ENCODE results near the gene TNFSF13.
"Not testable (repeated sequence)": the region's sequence is repeated elsewhere in the genome, so short reads cannot be mapped to it uniquely, and the experiment has no call there.

Gene TNFSF13

GRCh38 chr17:7589204-7589868 lies 30.8 kb downstream of the TNFSF13 start:
- H3K4me1 Mint-ChIP-seq, result peaks cover 15% of the 10 kb centered on the region
- peaks cover 61% of the 10 kb centered on the region for H3K36me3 Mint-ChIP-seq
- ATAC-seq, result peak; percentile 74
- H3K27me3 Mint-ChIP-seq, result no peaks in the 10 kb centered on the region
- H3K27ac Mint-ChIP-seq, result no peak overlapping the region
- no peak overlapping the region for H3K4me3 Mint-ChIP-seq
- H3K9me3 Mint-ChIP-seq, result no peaks in the 10 kb centered on the region

DNA sequence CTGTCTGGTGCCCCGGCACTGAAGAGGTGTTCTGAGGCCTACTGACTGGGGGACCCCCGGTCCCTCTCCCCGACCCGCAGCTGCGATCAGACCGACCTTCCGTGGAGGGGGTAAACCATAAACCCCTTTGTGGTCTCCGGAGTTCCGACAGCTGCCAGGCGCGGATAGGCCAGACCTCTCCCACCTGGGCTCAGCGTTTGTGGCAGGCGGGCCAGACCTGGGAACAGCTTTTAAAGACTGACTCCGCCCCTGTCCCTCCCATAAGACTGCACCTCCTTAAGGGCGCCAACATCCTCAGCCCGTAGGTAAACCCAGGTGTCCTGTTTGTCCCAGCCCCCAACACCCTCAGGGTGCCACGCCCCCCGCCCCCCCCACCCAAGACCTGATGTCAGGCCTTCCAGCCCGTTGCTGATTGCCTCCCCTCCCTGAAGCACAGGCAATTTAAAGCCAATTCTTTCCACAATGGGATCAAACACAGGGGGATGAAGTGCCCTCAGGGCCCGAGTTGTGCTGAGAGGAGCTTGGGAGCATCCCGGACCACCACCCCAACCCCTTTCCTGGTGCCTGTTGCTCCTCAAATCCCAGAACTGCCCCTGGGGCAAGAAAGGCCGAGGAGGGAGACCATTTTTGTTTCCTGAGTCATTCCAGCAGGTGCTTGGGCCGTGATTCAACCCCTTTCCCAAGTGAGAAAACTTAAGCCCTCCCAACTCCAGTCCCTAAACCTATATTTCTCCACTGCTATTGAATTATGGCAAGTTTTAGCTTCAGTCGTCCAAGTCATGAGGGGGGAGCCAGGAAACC lies 31.5 kb downstream of the TNFSF13 start, which contains the start of gene SOX15:
Gene SOX15, minus strand, starts transcription at position 204 of the 801 bp plus-strand sequence. CDS start 418 bp downstream, outside the sequence.
- Mint-ChIP-seq H3K27me3 (no peaks in the 10 kb centered on the region), H3K4me1 (peaks cover 8% of the 10 kb centered on the region), H3K36me3 (peaks cover 59% of the 10 kb centered on the region), H3K27ac (no peak within 1 kb of the TSS), H3K4me3 (no peak within 1 kb of the TSS), H3K9me3 (no peaks in the 10 kb centered on the region)
- no peak for ATAC-seq

DNA sequence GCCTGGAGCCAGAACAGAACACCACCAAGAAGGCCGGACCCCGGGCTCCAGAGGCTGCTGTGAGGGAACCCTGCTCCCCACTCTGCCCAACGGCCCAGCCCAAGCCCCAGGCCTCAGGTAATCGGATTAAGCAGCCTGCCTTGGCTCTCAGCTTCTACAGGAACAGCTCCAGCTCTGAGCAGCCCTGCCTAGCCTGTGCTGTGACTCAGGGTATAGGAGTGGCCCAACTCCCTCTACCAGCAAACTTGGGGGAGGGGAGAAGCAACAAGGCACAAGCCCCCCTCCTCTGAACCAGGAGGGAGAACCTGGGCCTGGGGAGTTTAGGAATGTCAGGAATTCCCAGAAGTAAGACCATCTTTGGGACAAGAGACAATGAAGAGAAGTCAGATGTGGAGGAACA lies 32.2 kb downstream of the TNFSF13 start:
- no peak overlapping the region for H3K4me3 Mint-ChIP-seq
- no peaks in the 10 kb centered on the region for H3K27me3 Mint-ChIP-seq
- peaks cover 62% of the 10 kb centered on the region for H3K36me3 Mint-ChIP-seq
- no peak for ATAC-seq
- H3K27ac Mint-ChIP-seq, result no peak overlapping the region
- no peaks in the 10 kb centered on the region for H3K9me3 Mint-ChIP-seq
- peaks cover 2% of the 10 kb centered on the region for H3K4me1 Mint-ChIP-seq

GRCh38 chr17:7591596-7591995 lies 33.0 kb downstream of the TNFSF13 start:
- H3K4me3 Mint-ChIP-seq, result no peak overlapping the region
- H3K36me3 Mint-ChIP-seq, result peaks cover 63% of the 10 kb centered on the region
- no peaks in the 10 kb centered on the region for H3K27me3 Mint-ChIP-seq
- ATAC-seq, result no peak
- H3K4me1 Mint-ChIP-seq, result no peaks in the 10 kb centered on the region
- no peaks in the 10 kb centered on the region for H3K9me3 Mint-ChIP-seq
- no peak overlapping the region for H3K27ac Mint-ChIP-seq

DNA sequence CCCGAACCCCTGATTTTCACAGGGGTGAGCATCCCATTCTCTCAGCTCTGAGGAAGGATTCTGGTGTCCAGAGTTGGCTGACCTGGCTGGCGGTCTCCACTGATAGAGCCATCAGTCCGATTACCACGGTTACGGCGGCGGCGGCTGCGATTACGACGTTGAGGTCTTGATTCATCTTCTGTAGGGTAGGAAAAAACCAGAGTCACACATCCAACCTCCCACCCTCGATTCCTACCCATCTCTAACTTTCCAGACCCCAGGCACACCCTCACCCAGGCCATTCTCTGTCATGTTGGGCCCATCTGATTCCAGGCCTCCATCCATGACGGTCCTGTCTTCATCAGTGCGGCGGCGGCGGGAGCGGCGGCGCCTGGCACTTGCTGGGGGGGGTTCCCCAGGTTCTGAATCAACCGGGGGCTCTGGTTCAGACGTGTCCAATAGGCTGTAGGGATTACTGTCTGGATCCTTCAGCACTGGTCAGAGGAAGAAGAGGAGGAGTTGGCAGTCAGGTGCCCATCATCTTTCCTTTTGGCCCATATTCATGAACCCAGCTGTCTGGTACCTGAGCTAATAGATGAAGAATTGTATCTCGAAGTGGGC lies 34.0 kb downstream of the TNFSF13 start:
- Mint-ChIP-seq H3K27ac (no peak overlapping the region), H3K27me3 (no peaks in the 10 kb centered on the region), H3K4me3 (no peak overlapping the region)

GRCh38 chr17:7593296-7593695 lies 34.7 kb downstream of the TNFSF13 start:
- no peaks in the 10 kb centered on the region for H3K4me1 Mint-ChIP-seq
- H3K36me3 Mint-ChIP-seq, result peaks cover 62% of the 10 kb centered on the region
- no peak overlapping the region for H3K27ac Mint-ChIP-seq
- no peak overlapping the region for H3K4me3 Mint-ChIP-seq
- no peak for ATAC-seq
- H3K9me3 Mint-ChIP-seq, result no peaks in the 10 kb centered on the region
- H3K27me3 Mint-ChIP-seq, result no peaks in the 10 kb centered on the region

More for the DNA sequence above, 34.0 kb downstream of the TNFSF13 start:
- no peak for ATAC-seq
- Mint-ChIP-seq H3K36me3 (peaks cover 65% of the 10 kb centered on the region), H3K9me3 (no peaks in the 10 kb centered on the region), H3K4me1 (no peaks in the 10 kb centered on the region)

DNA sequence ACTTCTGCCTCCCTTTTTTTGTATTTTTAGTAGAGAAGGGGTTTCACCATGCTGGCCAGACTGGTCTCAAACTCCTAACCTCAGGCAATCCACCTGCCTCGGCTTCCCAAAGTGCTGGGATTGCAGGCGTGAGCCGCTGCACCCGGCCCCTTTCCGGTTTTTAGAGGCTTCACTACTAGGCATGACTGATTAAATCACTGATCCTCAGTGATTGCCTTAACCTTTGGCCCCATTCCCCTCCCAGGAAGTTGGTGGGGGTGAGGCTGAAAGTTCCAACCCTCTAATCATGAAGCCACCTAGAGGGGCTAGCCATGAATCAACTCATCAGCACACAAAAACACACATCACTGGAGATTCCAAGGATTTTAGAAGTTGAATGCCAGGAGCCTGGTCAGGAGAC lies 39.0 kb downstream of the TNFSF13 start:
- not testable (repeated sequence) for H3K27ac Mint-ChIP-seq, H3K27me3 Mint-ChIP-seq, H3K4me1 Mint-ChIP-seq, H3K9me3 Mint-ChIP-seq, ATAC-seq, H3K4me3 Mint-ChIP-seq
- peaks cover 72% of the 10 kb centered on the region for H3K36me3 Mint-ChIP-seq

GRCh38 chr17:7606280-7606679 lies 47.7 kb downstream of the TNFSF13 start:
- no peak for ATAC-seq
- Mint-ChIP-seq H3K27me3 (no peaks in the 10 kb centered on the region), H3K36me3 (peaks cover 51% of the 10 kb centered on the region), H3K4me3 (no peak overlapping the region), H3K27ac (no peak overlapping the region), H3K4me1 (peaks cover 25% of the 10 kb centered on the region), H3K9me3 (no peaks in the 10 kb centered on the region)

DNA sequence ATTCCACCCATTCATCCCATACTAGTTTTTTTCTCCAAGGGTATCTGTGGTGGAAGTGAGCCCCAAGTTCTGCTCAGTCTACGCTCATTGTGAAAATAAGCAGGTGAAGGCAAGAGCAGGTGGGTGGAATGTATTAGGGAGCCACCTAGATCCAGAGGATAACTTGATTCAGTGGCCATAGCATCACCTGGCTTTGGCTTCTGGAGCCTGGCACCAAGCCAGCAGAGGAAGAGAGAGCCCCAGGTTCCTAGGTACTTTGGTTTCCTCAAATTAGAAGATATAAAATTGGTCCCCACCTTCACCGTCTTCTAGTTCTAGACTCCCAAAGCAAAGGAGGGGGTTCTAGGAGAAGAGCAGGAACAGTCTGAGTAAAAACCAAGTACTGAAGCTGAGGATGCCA lies 52.1 kb downstream of the TNFSF13 start:
- Mint-ChIP-seq H3K27ac (no peak overlapping the region), H3K9me3 (no peaks in the 10 kb centered on the region), H3K27me3 (no peaks in the 10 kb centered on the region), H3K4me1 (peaks cover 53% of the 10 kb centered on the region), H3K36me3 (peaks cover 28% of the 10 kb centered on the region), H3K4me3 (no peak overlapping the region)
- no peak for ATAC-seq

Data from stimulated activated memory B cell treated with anti-CD40 and anti-IgM and Interleukin-4, amounts not matched to agents 10 μg/mL and 1 μg/mL and 100 μg/mL, for 72 hours (primary cell).